Activated T-helper 1 cell treated with anti-CD3 and anti-CD28 coated beads, Interleukin-12 subunit alpha, Interleukin-12 subunit beta, Interleukin-2, Interleukin-4 antibody, amounts not matched to agents 30 ng/mL and 10 ng/mL and 1 ng/mL, durations not matched to agents 14 hours and 24 hours and 36 hours (primary cell): Measurements from ENCODE around the gene VOPP1. TPM values are rescaled to one million over a fixed set of nuclear protein-coding genes. Genes with fewer than 3 reads are reported as not detected.
"Not testable (repeated sequence)": the region's sequence is repeated elsewhere in the genome, so short reads cannot be mapped to it uniquely, and the experiment has no call there.

ENCODE experiments used
- DNase-seq: peaks from one replicate; pipeline ENCODE4 v3.0.0; 2021; ENCODE audit warnings: low spot score
- H3K27ac Mint-ChIP-seq: one replicate; pipeline ENCODE4 v1.8.0; 2021; ENCODE audit warnings: mild to moderate bottlenecking, mixed read lengths
- H3K27me3 Mint-ChIP-seq: one replicate; pipeline ENCODE4 v1.8.0; 2022; ENCODE audit warnings: mild to moderate bottlenecking, moderate library complexity, mixed read lengths; ENCODE audit not compliant: insufficient read depth
- H3K36me3 Mint-ChIP-seq: one replicate; pipeline ENCODE4 v1.8.0; 2021; ENCODE audit warnings: low read depth, mixed read lengths
- H3K4me1 Mint-ChIP-seq: one replicate; pipeline ENCODE4 v1.8.0; 2021; ENCODE audit warnings: low read depth, mixed read lengths
- H3K4me3 Mint-ChIP-seq: one replicate; pipeline ENCODE4 v1.8.0; 2021; ENCODE audit warnings: mild to moderate bottlenecking, moderate library complexity, mixed read lengths
- H3K9me3 Mint-ChIP-seq: one replicate; pipeline ENCODE4 v1.8.0; 2021; ENCODE audit warnings: mixed read lengths
- intact Hi-C: fragments of 100-400 bp; cut with micrococcal nuclease; formaldehyde crosslinking; loops from one replicate; pipeline ENCODE4 v1.15.1; 2024
- total RNA-seq: library from RNA; stranded (reverse); gene quantifications from 2 replicates; pipeline ENCODE4 v1.2.3, GENCODE V29; 2022

Gene VOPP1
- total RNA-seq, 1 donor from 2014 or later, result 96.3 TPM

- H3K4me3 Mint-ChIP-seq, result no peak overlapping the region
- peak overlapping the region; percentile 32 for H3K27ac Mint-ChIP-seq
- H3K27me3 Mint-ChIP-seq, result peaks cover 4% of the 10 kb centered on the region
- peaks cover 34% of the 10 kb centered on the region for H3K4me1 Mint-ChIP-seq
- H3K36me3 Mint-ChIP-seq, result no peaks in the 10 kb centered on the region
- intact Hi-C loops, result no loop called here
- no peaks in the 10 kb centered on the region for H3K9me3 Mint-ChIP-seq
- no peak for DNase-seq
Observed at GRCh38 chr7:55592492-55592891, 20.2 kb upstream of the VOPP1 start.

- Mint-ChIP-seq H3K4me1 (peaks cover 23% of the 10 kb centered on the region), H3K27ac (no peak overlapping the region), H3K27me3 (peaks cover 4% of the 10 kb centered on the region), H3K36me3 (no peaks in the 10 kb centered on the region), H3K4me3 (no peak overlapping the region), H3K9me3 (no peaks in the 10 kb centered on the region)
- no peak for DNase-seq
- intact Hi-C loops, result no loop called here
Observed at GRCh38 chr7:55591282-55591931, 19.1 kb upstream of the VOPP1 start.

- H3K27ac Mint-ChIP-seq, result no peak overlapping the region
- H3K27me3 Mint-ChIP-seq, result peaks cover 4% of the 10 kb centered on the region
- H3K36me3 Mint-ChIP-seq, result no peaks in the 10 kb centered on the region
- intact Hi-C loops, result no loop called here
- H3K9me3 Mint-ChIP-seq, result no peaks in the 10 kb centered on the region
- H3K4me1 Mint-ChIP-seq, result peaks cover 25% of the 10 kb centered on the region
- no peak overlapping the region for H3K4me3 Mint-ChIP-seq
- no peak for DNase-seq
Observed at GRCh38 chr7:55590517-55591281, 18.4 kb upstream of the VOPP1 start.

- Mint-ChIP-seq H3K4me3 (no peak overlapping the region), H3K9me3 (no peaks in the 10 kb centered on the region), H3K27ac (no peak overlapping the region), H3K4me1 (peaks cover 31% of the 10 kb centered on the region), H3K27me3 (peaks cover 4% of the 10 kb centered on the region), H3K36me3 (no peaks in the 10 kb centered on the region)
- no peak for DNase-seq
- intact Hi-C loops, result no loop called here
Observed at GRCh38 chr7:55589905-55590304, 17.6 kb upstream of the VOPP1 start.

GRCh38 chr7:55588976-55589604 lies 16.8 kb upstream of the VOPP1 start:
- H3K4me3 Mint-ChIP-seq, result no peak overlapping the region
- H3K36me3 Mint-ChIP-seq, result no peaks in the 10 kb centered on the region
- H3K27ac Mint-ChIP-seq, result peak overlapping the region; percentile 52
- DNase-seq, result no peak
- intact Hi-C loops, result no loop called here
- peaks cover 4% of the 10 kb centered on the region for H3K27me3 Mint-ChIP-seq
- peaks cover 31% of the 10 kb centered on the region for H3K4me1 Mint-ChIP-seq
- no peaks in the 10 kb centered on the region for H3K9me3 Mint-ChIP-seq

GRCh38 chr7:55588379-55588699 lies 16.0 kb upstream of the VOPP1 start:
- H3K4me1 Mint-ChIP-seq, result peaks cover 39% of the 10 kb centered on the region
- peaks cover 4% of the 10 kb centered on the region for H3K27me3 Mint-ChIP-seq
- H3K36me3 Mint-ChIP-seq, result no peaks in the 10 kb centered on the region
- H3K27ac Mint-ChIP-seq, result peak overlapping the region; percentile 34
- H3K4me3 Mint-ChIP-seq, result no peak overlapping the region
- peaks cover 2% of the 10 kb centered on the region for H3K9me3 Mint-ChIP-seq
- intact Hi-C loops, result no loop called here
- no peak for DNase-seq

GRCh38 chr7:55587687-55588378 lies 15.5 kb upstream of the VOPP1 start:
- no peak for DNase-seq
- Mint-ChIP-seq H3K27ac (peak overlapping the region; percentile 34), H3K4me1 (peaks cover 44% of the 10 kb centered on the region)

GRCh38 chr7:55582656-55583055 lies 10.4 kb upstream of the VOPP1 start:
- Mint-ChIP-seq H3K9me3 (peaks cover 13% of the 10 kb centered on the region), H3K4me1 (peaks cover 50% of the 10 kb centered on the region), H3K27ac (peak overlapping the region; percentile 38), H3K36me3 (peaks cover 14% of the 10 kb centered on the region)
- DNase-seq, H3K27me3 Mint-ChIP-seq, H3K4me3 Mint-ChIP-seq, intact Hi-C loops: not testable (repeated sequence)

More at GRCh38 chr7:55587687-55588378, 15.5 kb upstream of the VOPP1 start:
- no peak overlapping the region for H3K4me3 Mint-ChIP-seq
- no peaks in the 10 kb centered on the region for H3K36me3 Mint-ChIP-seq
- H3K27me3 Mint-ChIP-seq, result peaks cover 4% of the 10 kb centered on the region
- intact Hi-C loops, result no loop called here
- peaks cover 4% of the 10 kb centered on the region for H3K9me3 Mint-ChIP-seq

- no peaks in the 10 kb centered on the region for H3K27me3 Mint-ChIP-seq
- intact Hi-C loops, result loop anchor here (10.0 kb wide), 1 partner anchor 308 kb away; the partner anchor contains the start of gene ZNF713
- H3K9me3 Mint-ChIP-seq, result peaks cover 12% of the 10 kb centered on the region
- DNase-seq, result no peak
- peaks cover 54% of the 10 kb centered on the region for H3K4me1 Mint-ChIP-seq
- no peak overlapping the region for H3K4me3 Mint-ChIP-seq
- H3K27ac Mint-ChIP-seq, result no peak overlapping the region
- peaks cover 14% of the 10 kb centered on the region for H3K36me3 Mint-ChIP-seq
Observed at GRCh38 chr7:55576753-55577152, 4.5 kb upstream of the VOPP1 start.

- intact Hi-C loops, result loop anchor here (10.0 kb wide), 1 partner anchor 309 kb away; the partner anchor contains the start of gene ZNF713
- no peak for DNase-seq
- Mint-ChIP-seq H3K27ac (peak overlapping the region; percentile 50), H3K4me3 (no peak overlapping the region), H3K36me3 (peaks cover 11% of the 10 kb centered on the region), H3K9me3 (peaks cover 5% of the 10 kb centered on the region), H3K4me1 (peaks cover 49% of the 10 kb centered on the region), H3K27me3 (no peaks in the 10 kb centered on the region)
Observed at GRCh38 chr7:55575733-55576132, 3.4 kb upstream of the VOPP1 start.

GRCh38 chr7:55575098-55575497 lies 2.8 kb upstream of the VOPP1 start:
- Mint-ChIP-seq H3K36me3 (peaks cover 12% of the 10 kb centered on the region), H3K4me3 (no peak overlapping the region)
- intact Hi-C loops, result loop anchor here (10.0 kb wide), 1 partner anchor 310 kb away; the partner anchor contains the start of gene ZNF713

GRCh38 chr7:55574051-55574717 lies 1.9 kb upstream of the VOPP1 start:
- peak overlapping the region; percentile 92 for H3K27ac Mint-ChIP-seq
- peaks cover 5% of the 10 kb centered on the region for H3K9me3 Mint-ChIP-seq
- intact Hi-C loops, result loop anchor here (1.0 to 10.0 kb wide), 6 partner anchors 19 to 577 kb away; partner anchors contain the start of genes CCT6A, CHCHD2, MRPS17 and PSPH
- H3K4me1 Mint-ChIP-seq, result peaks cover 52% of the 10 kb centered on the region
- peaks cover 8% of the 10 kb centered on the region for H3K36me3 Mint-ChIP-seq
- peak; percentile 30 for DNase-seq
- peak overlapping the region; percentile 94 for H3K4me3 Mint-ChIP-seq
- H3K27me3 Mint-ChIP-seq, result no peaks in the 10 kb centered on the region

More at GRCh38 chr7:55575098-55575497, 2.8 kb upstream of the VOPP1 start:
- H3K9me3 Mint-ChIP-seq, result peaks cover 5% of the 10 kb centered on the region
- no peak for DNase-seq
- no peak overlapping the region for H3K27ac Mint-ChIP-seq
- H3K4me1 Mint-ChIP-seq, result peaks cover 48% of the 10 kb centered on the region
- H3K27me3 Mint-ChIP-seq, result no peaks in the 10 kb centered on the region
